ENCODE measurements around the gene THBS1.

The THBS1 gene

GRCh38 chr15:39539973-39540558, 40.8 kb upstream of the THBS1 start:
- Histone ChIP-seq H3K4me1 (ENCODE audit: control insufficient read depth in 1 of 2, insufficient read depth in 1 of 2, low read depth in 1 of 2, low read length in 1 of 2) (no peaks in the 10 kb centered on the region), H3K27me3 (peaks cover 4% of the 10 kb centered on the region), H3K27ac (no peak overlapping the region), H3K4me3 (ENCODE audit: low read depth in 1 of 2, low read length in 1 of 2) (no peak overlapping the region), H3K36me3 (no peaks in the 10 kb centered on the region), H3K9me3 (no peaks in the 10 kb centered on the region)
- no peak for TF ChIP-seq CTCF (IDR thresholded peaks at IDR 0.05)

GRCh38 chr15:39542385-39543065, 38.4 kb upstream of the THBS1 start:
- Histone ChIP-seq H3K36me3 (no peaks in the 10 kb centered on the region), H3K9me3 (no peaks in the 10 kb centered on the region), H3K4me1 (ENCODE audit: control insufficient read depth in 1 of 2, insufficient read depth in 1 of 2, low read depth in 1 of 2, low read length in 1 of 2) (no peaks in the 10 kb centered on the region), H3K27me3 (peaks cover 7% of the 10 kb centered on the region), H3K4me3 (ENCODE audit: low read depth in 1 of 2, low read length in 1 of 2) (no peak overlapping the region), H3K27ac (no peak overlapping the region)
- no peak for TF ChIP-seq CTCF (IDR thresholded peaks at IDR 0.05)

- H3K4me1 ChIP-seq (ENCODE audit: control insufficient read depth in 1 of 2, insufficient read depth in 1 of 2, low read depth in 1 of 2, low read length in 1 of 2): no peaks in the 10 kb centered on the region
- no peaks in the 10 kb centered on the region for H3K9me3 ChIP-seq
- no peak overlapping the region for H3K27ac ChIP-seq
- no peak overlapping the region for H3K4me3 ChIP-seq (ENCODE audit: low read depth in 1 of 2, low read length in 1 of 2)
- TF ChIP-seq CTCF (IDR thresholded peaks at IDR 0.05): no peak
- no peaks in the 10 kb centered on the region for H3K36me3 ChIP-seq
- H3K27me3 ChIP-seq: peaks cover 19% of the 10 kb centered on the region
These were observed 37.2 kb upstream of the THBS1 start for GRCh38 chr15:39543651-39544050.

GRCh38 chr15:39546842-39547241, 34.0 kb upstream of the THBS1 start:
- no peaks in the 10 kb centered on the region for H3K36me3 ChIP-seq
- no peaks in the 10 kb centered on the region for H3K4me1 ChIP-seq (ENCODE audit: control insufficient read depth in 1 of 2, insufficient read depth in 1 of 2, low read depth in 1 of 2, low read length in 1 of 2)
- H3K9me3 ChIP-seq: no peaks in the 10 kb centered on the region
- peaks cover 50% of the 10 kb centered on the region for H3K27me3 ChIP-seq
- H3K27ac ChIP-seq: no peak overlapping the region
- TF ChIP-seq CTCF (IDR thresholded peaks at IDR 0.05): no peak
- H3K4me3 ChIP-seq (ENCODE audit: low read depth in 1 of 2, low read length in 1 of 2): no peak overlapping the region

- no peaks in the 10 kb centered on the region for H3K36me3 ChIP-seq
- peaks cover 11 to 13% of the 10 kb centered on the region in 2 experiments for H3K4me1 ChIP-seq (ENCODE audit: control insufficient read depth in 1 of 2, insufficient read depth in 1 of 2, low read depth in 1 of 2, low read length in 1 of 2)
- H3K27ac ChIP-seq: no peak overlapping the region
- H3K4me3 ChIP-seq (ENCODE audit: low read depth in 1 of 2, low read length in 1 of 2): no peak overlapping the region
- H3K9me3 ChIP-seq: no peaks in the 10 kb centered on the region
- H3K27me3 ChIP-seq: peaks cover 55% of the 10 kb centered on the region
- TF ChIP-seq CTCF (IDR thresholded peaks at IDR 0.05): no peak
These were observed 32.3 kb upstream of the THBS1 start for GRCh38 chr15:39548561-39548960.
